Left ventricle myocardium inferior (tissue), 1 donor: ENCODE measurements around the gene AAMP. TPM values are rescaled to one million over a fixed set of nuclear protein-coding genes. Genes with fewer than 3 reads are reported as not detected.
A peak's percentile ranks its signal among the peaks of the same experiment; 100 is the strongest.

Source experiments
- DNase-seq: peaks from one replicate; pipeline ENCODE4 v3.0.0-alpha.2; 2020
- H3K27ac ChIP-seq: fragments of 200-600 bp; replicated peaks from 2 replicates; pipeline ENCODE4 v1.8.0; 2021
- H3K27me3 ChIP-seq: fragments of 200-600 bp; 2 replicates; pipeline ENCODE4 v1.8.0; 2021; ENCODE audit warnings: low read depth
- H3K36me3 ChIP-seq: fragments of 200-600 bp; 2 replicates; pipeline ENCODE4 v1.8.0; 2021
- H3K4me1 ChIP-seq: fragments of 200-600 bp; 2 replicates; pipeline ENCODE4 v1.8.0; 2021
- H3K4me3 ChIP-seq: fragments of 200-600 bp; 2 replicates; pipeline ENCODE4 v1.8.0; 2021; ENCODE audit warnings: mild to moderate bottlenecking, moderate library complexity
- H3K9me3 ChIP-seq: fragments of 200-600 bp; replicated peaks from 2 replicates; pipeline ENCODE4 v1.8.0; 2021
- intact Hi-C: fragments of 100-400 bp; cut with micrococcal nuclease; formaldehyde crosslinking; loops from one replicate; pipeline ENCODE4 v1.11.0; 2022
- total RNA-seq: library from RNA; stranded (reverse); fragmentation: NEBNext Ultra II Directional; extraction: Animal tissue kit (Norgen Biotek cat#: 25700); gene quantifications from one replicate; pipeline ENCODE4 v1.2.1, GENCODE V29; 2021
- TF ChIP-seq, protein P1 (sequence below): fragments of 200-600 bp; IDR thresholded peaks from 2 replicates; pipeline ENCODE4 v1.8.0; 2021; ENCODE audit warnings: antibody characterized with exemption, mild to moderate bottlenecking, borderline replicate concordance
- donor health status: DM: no; HTN: yes; CAD: no; lungs with severe emphysema.

AAMP gene
- total RNA-seq, 1 donor from 2014 or later = 50.5 TPM

DNA sequence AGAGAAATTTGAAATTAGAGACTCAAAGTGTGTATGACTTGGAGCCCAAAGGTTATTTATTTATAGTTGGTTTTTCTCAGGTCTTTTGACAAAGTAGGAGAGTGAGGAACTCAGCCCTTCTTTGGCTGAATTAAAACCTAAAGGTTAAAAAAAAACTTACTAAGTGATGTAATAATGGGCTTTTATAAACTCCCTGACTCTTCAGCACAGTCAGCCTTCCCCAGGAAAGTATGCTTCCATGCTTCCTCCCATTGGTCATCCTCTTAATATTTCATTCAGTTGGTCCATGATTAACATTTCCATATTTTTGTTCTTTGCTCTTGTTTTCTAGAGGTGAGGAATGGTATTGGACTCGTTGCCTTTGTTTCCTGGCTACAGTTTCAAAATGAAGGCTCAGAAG is 45.8 kb downstream of the AAMP start:
- Histone ChIP-seq H3K27ac (no peak overlapping the region), H3K36me3 (peaks cover 50% of the 10 kb centered on the region), H3K4me1 (peaks cover 79% of the 10 kb centered on the region), H3K9me3 (no peaks in the 10 kb centered on the region), H3K27me3 (no peaks in the 10 kb centered on the region), H3K4me3 (no peak overlapping the region)
- TF ChIP-seq, protein P1, sequence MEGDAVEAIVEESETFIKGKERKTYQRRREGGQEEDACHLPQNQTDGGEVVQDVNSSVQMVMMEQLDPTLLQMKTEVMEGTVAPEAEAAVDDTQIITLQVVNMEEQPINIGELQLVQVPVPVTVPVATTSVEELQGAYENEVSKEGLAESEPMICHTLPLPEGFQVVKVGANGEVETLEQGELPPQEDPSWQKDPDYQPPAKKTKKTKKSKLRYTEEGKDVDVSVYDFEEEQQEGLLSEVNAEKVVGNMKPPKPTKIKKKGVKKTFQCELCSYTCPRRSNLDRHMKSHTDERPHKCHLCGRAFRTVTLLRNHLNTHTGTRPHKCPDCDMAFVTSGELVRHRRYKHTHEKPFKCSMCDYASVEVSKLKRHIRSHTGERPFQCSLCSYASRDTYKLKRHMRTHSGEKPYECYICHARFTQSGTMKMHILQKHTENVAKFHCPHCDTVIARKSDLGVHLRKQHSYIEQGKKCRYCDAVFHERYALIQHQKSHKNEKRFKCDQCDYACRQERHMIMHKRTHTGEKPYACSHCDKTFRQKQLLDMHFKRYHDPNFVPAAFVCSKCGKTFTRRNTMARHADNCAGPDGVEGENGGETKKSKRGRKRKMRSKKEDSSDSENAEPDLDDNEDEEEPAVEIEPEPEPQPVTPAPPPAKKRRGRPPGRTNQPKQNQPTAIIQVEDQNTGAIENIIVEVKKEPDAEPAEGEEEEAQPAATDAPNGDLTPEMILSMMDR = no peak
- DNase-seq = no peak
- intact Hi-C loops = no loop called here

DNA sequence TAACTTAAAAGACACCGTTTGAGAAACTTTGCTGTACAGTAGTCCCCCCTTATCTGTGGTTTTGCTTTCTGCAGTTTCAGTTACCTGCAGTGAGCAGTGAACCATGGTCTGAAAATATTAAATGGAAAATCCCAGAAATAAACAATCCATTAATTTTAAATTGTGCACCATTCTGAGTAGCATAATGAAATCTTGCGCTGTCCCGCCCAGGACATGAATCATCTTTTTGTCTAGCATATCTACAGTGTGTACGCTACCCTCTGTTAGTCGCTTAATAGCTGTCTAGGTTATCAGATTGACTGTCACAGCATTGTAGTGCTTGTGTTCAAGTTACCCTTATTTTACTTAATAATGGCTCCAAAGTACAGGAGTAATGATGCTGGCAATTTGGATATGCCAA is 46.9 kb downstream of the AAMP start:
- TF ChIP-seq, protein P1 = no peak
- Histone ChIP-seq H3K4me1 (peaks cover 79% of the 10 kb centered on the region), H3K27ac (no peak overlapping the region), H3K36me3 (peaks cover 39% of the 10 kb centered on the region), H3K9me3 (no peaks in the 10 kb centered on the region), H3K4me3 (no peak overlapping the region), H3K27me3 (no peaks in the 10 kb centered on the region)
- no peak for DNase-seq
- intact Hi-C loops = no loop called here

GRCh38 chr2:218221000-218221399 is 48.9 kb downstream of the AAMP start:
- H3K27me3 ChIP-seq = no peaks in the 10 kb centered on the region
- no peak overlapping the region for H3K4me3 ChIP-seq
- H3K36me3 ChIP-seq = peaks cover 18% of the 10 kb centered on the region
- no peaks in the 10 kb centered on the region for H3K9me3 ChIP-seq
- intact Hi-C loops = no loop called here
- no peak for DNase-seq
- TF ChIP-seq, protein P1 = no peak
- no peak overlapping the region for H3K27ac ChIP-seq
- H3K4me1 ChIP-seq = peaks cover 96% of the 10 kb centered on the region

GRCh38 chr2:218219934-218220333 is 50.0 kb downstream of the AAMP start:
- intact Hi-C loops = no loop called here
- Histone ChIP-seq H3K4me1 (peaks cover 88% of the 10 kb centered on the region), H3K27ac (no peak overlapping the region), H3K9me3 (no peaks in the 10 kb centered on the region), H3K36me3 (peaks cover 8% of the 10 kb centered on the region), H3K4me3 (peak overlapping the region; percentile 96), H3K27me3 (no peaks in the 10 kb centered on the region)
- DNase-seq = no peak
- TF ChIP-seq, protein P1 = no peak

- no peak for DNase-seq
- intact Hi-C loops = no loop called here
These were observed 51.4 kb downstream of the AAMP start for GRCh38 chr2:218218268-218219185.

More at GRCh38 chr2:218218268-218219185, 51.4 kb downstream of the AAMP start:
- TF ChIP-seq, protein P1 = no peak
- H3K36me3 ChIP-seq = no peaks in the 10 kb centered on the region
- H3K9me3 ChIP-seq = no peaks in the 10 kb centered on the region
- peak overlapping the region; percentile 96 for H3K4me3 ChIP-seq
- peak overlapping the region; percentile 97 for H3K27ac ChIP-seq
- H3K4me1 ChIP-seq = peaks cover 75% of the 10 kb centered on the region
- H3K27me3 ChIP-seq = no peaks in the 10 kb centered on the region
